Subcutaneous adipose tissue (tissue), 4 donors: ENCODE data around the gene LRRC8A. TPM values are rescaled to one million over a fixed set of nuclear protein-coding genes. Genes with fewer than 3 reads are reported as not detected.

Experiments
- CTCF ChIP-seq: fragments of 450-650 bp; IDR thresholded peaks from one replicate; pipeline ENCODE4 v1.5.1; 2016; ENCODE audit warnings: low read depth, mild to moderate bottlenecking, control low read depth, antibody characterized with exemption, moderate library complexity
- total RNA-seq, 4 donors: library from RNA; depleted of rRNA; stranded (reverse); fragments of >200 nt; gene quantifications; one replicate each; pipeline ENCODE4 v1.1.0, GENCODE V29; 2016

Gene LRRC8A
- total RNA-seq, 4 donors from 2014 or later = 17.2 to 78.6 (median 24.4) TPM

GRCh38 chr9:128895556-128895955 is 13.6 kb downstream of the LRRC8A start:
- no peak for TF ChIP-seq CTCF

- no peak for TF ChIP-seq CTCF
These were observed 16.4 kb downstream of the LRRC8A start for GRCh38 chr9:128898382-128898781.

GRCh38 chr9:128898845-128899565 is 17.1 kb downstream of the LRRC8A start:
- TF ChIP-seq CTCF = no peak

GRCh38 chr9:128899566-128900322 is 17.8 kb downstream of the LRRC8A start:
- TF ChIP-seq CTCF = no peak

- TF ChIP-seq CTCF = no peak
These were observed 19.4 kb downstream of the LRRC8A start for GRCh38 chr9:128901379-128901778.

- TF ChIP-seq CTCF = no peak
These were observed 19.9 kb downstream of the LRRC8A start for GRCh38 chr9:128901822-128902221.

GRCh38 chr9:128902351-128903078 is 20.6 kb downstream of the LRRC8A start:
- TF ChIP-seq CTCF = no peak
